ENCODE data around the gene PPP1R3C. TPM values are rescaled to one million over a fixed set of nuclear protein-coding genes. Genes with fewer than 3 reads are reported as not detected.

Gene PPP1R3C
- total and polyA plus RNA-seq, 4 donors = 2.2 to 88.4 (median 11.8) TPM

DNA sequence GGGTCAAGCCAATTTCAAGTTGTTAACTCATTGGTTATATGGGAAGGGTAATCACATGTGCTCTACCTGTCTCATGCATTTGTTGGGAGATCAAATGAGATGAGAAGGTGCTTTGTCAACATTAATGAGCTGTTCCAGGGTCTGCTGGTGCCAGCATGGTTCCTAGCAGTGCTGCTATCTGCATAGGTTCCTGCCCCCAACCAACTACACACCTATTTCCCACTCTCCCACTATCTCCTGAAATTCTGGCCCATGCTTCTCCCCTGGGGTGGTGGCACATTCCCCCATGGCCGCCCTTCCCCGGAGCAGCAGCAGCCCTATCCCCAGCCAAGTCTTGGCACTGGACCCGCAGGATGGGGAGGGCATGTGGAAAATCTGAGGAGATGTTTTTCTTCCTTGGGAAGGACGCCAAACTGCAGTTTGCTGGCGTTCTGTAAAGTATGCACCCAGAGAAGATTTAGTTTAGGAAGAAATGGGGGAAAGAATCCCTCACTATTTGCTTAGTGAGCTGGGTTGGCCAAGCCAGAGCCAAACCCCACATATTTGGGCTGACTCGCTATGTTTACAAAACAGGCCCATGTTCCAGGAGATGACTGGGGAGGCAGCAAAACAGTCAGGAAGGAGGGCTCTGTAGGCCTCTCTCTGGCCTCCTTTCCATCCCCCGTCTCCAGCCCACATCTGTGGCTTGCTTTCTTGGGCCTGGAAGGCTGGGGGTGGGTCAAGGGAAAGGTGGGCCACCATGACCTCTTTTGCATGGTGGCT, 42.5 kb downstream of the PPP1R3C start:
- WGBS, 2 donors = 46 to 82% methylated on average over 7 of the region's 7 CpGs
- ATAC-seq (ENCODE audit: insufficient read depth, low FRiP score) (peak; percentile 24), DNase-seq (peak; percentile 90 to 96 (median 96))
- TF ChIP-seq CTCF (IDR thresholded peaks at IDR 0.05; ENCODE audit: control extremely low read depth, extremely low read depth) = no peak
- Histone ChIP-seq H3K27me3 (ENCODE audit: control insufficient read depth in 3 of 3, insufficient read depth in 3 of 3, low read length in 2 of 3) (no peaks in the 10 kb centered on the region), H3K36me3 (ENCODE audit: control insufficient read depth in 4 of 4, insufficient read depth in 4 of 4, low read length in 4 of 4) (no peaks in the 10 kb centered on the region), H3K9ac (ENCODE audit: insufficient read depth in 1 of 2, low read length in 2 of 2) (no peak overlapping the region), H3K4me3 (no peak overlapping the region), H3K9me3 (ENCODE audit: control insufficient read depth in 4 of 4, insufficient read depth in 3 of 4, low read length in 3 of 4) (no peaks in the 10 kb centered on the region), H3K27ac (ENCODE audit: low read depth in 1 of 2, low read length in 1 of 2) (peak overlapping the region; percentile 78 to 93), H3K4me1 (ENCODE audit: control insufficient read depth in 5 of 5, insufficient read depth in 5 of 5, low read length in 5 of 5) (peaks cover 10 to 74% (median 58%) of the 10 kb centered on the region in 5 donors)

DNA sequence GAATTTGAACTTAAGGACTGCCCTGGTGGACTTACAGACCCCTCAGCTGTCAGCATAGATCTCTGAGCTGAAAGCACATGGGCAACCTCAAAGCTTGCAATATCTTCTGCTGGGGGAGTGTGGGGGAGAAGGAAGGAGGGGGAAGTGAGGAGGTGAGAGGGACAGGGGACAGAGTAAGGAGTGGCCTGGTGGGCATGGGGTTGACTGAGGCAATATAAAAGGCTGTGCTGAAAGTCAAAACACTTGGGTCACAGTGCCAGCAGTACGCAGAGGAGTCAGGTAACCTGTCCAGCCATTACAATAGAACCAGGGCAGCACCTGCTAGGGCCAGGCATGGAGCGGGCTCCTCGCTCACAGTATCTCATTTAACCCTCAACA, 43.2 kb downstream of the PPP1R3C start:
- Histone ChIP-seq H3K27ac (ENCODE audit: low read depth in 1 of 2, low read length in 1 of 2) (peak overlapping the region; percentile 39 to 93), H3K9ac (ENCODE audit: insufficient read depth in 1 of 2, low read length in 2 of 2) (no peak overlapping the region), H3K27me3 (ENCODE audit: control insufficient read depth in 3 of 3, insufficient read depth in 3 of 3, low read length in 2 of 3) (no peaks in the 10 kb centered on the region), H3K9me3 (ENCODE audit: control insufficient read depth in 4 of 4, insufficient read depth in 3 of 4, low read length in 3 of 4) (no peaks in the 10 kb centered on the region), H3K4me3 (no peak overlapping the region), H3K4me1 (ENCODE audit: control insufficient read depth in 5 of 5, insufficient read depth in 5 of 5, low read length in 5 of 5) (peaks cover 10 to 69% (median 54%) of the 10 kb centered on the region in 5 donors), H3K36me3 (ENCODE audit: control insufficient read depth in 4 of 4, insufficient read depth in 4 of 4, low read length in 4 of 4) (no peaks in the 10 kb centered on the region)
- DNase-seq = no peak
- no peak for ATAC-seq (ENCODE audit: insufficient read depth, low FRiP score)
- no peak for TF ChIP-seq CTCF (IDR thresholded peaks at IDR 0.05; ENCODE audit: control extremely low read depth, extremely low read depth)
- WGBS, 2 donors = 94% methylated on average over 3 of the region's 3 CpGs

- no peak for TF ChIP-seq CTCF (IDR thresholded peaks at IDR 0.05; ENCODE audit: control extremely low read depth, extremely low read depth)
Measured at GRCh38 chr10:91589015-91589657, 43.7 kb downstream of the PPP1R3C start.

More at GRCh38 chr10:91589015-91589657, 43.7 kb downstream of the PPP1R3C start:
- peaks cover 10 to 65% (median 49%) of the 10 kb centered on the region in 5 donors for H3K4me1 ChIP-seq (ENCODE audit: control insufficient read depth in 5 of 5, insufficient read depth in 5 of 5, low read length in 5 of 5)
- 55 to 66% methylated on average over 6 of the region's 6 CpGs for WGBS, 2 donors
- H3K9me3 ChIP-seq (ENCODE audit: control insufficient read depth in 4 of 4, insufficient read depth in 3 of 4, low read length in 3 of 4) = no peaks in the 10 kb centered on the region
- ATAC-seq (ENCODE audit: insufficient read depth, low FRiP score) (peak; percentile 12), DNase-seq (peak; percentile 89 to 97 (median 97))
- H3K36me3 ChIP-seq (ENCODE audit: control insufficient read depth in 4 of 4, insufficient read depth in 4 of 4, low read length in 4 of 4) = no peaks in the 10 kb centered on the region
- peak overlapping the region; percentile 3 to 93 for H3K27ac ChIP-seq (ENCODE audit: low read depth in 1 of 2, low read length in 1 of 2)
- H3K9ac ChIP-seq (ENCODE audit: insufficient read depth in 1 of 2, low read length in 2 of 2) = no peak overlapping the region
- no peak overlapping the region for H3K4me3 ChIP-seq
- no peaks in the 10 kb centered on the region for H3K27me3 ChIP-seq (ENCODE audit: control insufficient read depth in 3 of 3, insufficient read depth in 3 of 3, low read length in 2 of 3)

Measured in lung (tissue), 12 donors.